Dermis microvascular lymphatic vessel endothelial cell (primary cell): ENCODE data around the gene CKM. TPM values are rescaled to one million over a fixed set of nuclear protein-coding genes. Genes with fewer than 3 reads are reported as not detected.
A peak's percentile ranks its signal among the peaks of the same experiment; 100 is the strongest.
"Not testable (repeated sequence)": the region's sequence is repeated elsewhere in the genome, so short reads cannot be mapped to it uniquely, and the experiment has no call there.

ENCODE experiments used
- DNase-seq, 2 donors: peaks; one replicate each; pipeline versions ENCODE4 v3.0.0 to v3.0.0-alpha.2; 2010; ENCODE audit warnings: low read depth in 2 of 2
- total RNA-seq: library from RNA; depleted of rRNA; stranded (reverse); fragments of >200 nt; gene quantifications from 2 replicates; pipeline ENCODE4 v1.2.1, GENCODE V29; 2014

The CKM gene
- total RNA-seq, 1 donor from 2014 or later, result not detected

DNA sequence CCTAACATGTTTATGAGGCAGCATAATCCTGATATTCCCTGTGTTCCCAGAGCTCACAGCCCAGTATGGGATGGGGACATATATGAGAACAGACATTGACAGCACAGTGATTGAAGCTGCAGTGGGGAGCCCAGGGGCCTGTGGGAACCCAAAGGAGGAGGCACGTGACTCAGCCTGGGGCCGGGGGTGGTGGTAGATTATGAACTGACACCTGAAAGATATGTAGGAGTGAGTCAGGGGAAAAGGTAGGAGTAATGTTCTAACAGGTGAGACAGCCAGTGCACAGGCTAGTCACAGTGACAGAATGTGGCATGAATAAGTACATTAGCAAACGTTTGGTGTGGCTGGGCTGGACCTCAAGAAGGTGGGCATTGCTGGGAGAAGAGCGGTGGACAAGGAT lies 29.0 kb downstream of the CKM start:
- DNase-seq, result no peak

DNA sequence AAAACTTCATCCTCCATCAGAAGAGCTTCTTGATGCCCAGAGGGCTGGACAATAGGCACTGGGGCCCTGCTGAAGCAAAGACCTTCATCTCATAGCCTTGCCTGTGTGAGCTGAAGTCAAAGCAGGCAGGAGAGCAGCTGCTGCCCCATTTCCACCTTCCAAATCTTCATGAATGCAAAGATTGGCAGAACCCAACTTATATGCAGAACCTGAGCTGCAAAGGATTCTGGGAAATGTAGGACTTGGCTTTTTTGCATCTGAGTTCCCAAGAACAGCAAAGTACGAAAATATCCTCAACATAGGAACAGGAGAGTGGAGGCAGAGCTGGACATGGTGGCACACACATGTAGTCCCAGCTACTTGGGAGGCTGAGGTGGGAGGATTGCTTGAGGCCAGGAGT lies 30.8 kb downstream of the CKM start:
- DNase-seq, result no peak

DNA sequence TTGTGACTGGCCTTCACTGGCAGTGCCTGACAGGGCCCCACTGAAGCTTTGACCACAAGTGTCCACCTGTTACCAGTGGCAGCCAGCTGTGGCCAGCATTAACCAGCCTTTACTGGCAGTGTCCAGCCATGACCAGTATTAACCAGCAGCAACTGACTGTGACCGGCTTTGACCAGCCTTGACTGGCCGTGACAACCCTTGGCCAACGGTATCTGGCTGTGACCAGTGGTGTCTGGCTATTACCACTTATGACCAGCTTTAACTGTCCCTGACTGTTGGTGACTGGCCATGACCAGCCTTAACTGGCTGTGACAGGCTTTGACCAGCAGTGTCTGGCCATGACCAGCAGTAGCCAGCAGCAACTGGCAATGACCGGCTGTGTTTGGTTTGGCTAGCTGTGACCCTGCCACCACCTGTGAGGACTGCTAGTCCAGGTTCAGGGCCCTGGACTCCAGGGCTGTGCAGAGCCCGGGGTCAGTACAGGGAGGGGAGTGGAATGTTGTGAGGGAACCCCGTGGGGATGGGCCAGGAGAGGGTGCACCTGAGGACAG lies 32.2 kb downstream of the CKM start:
- no peak for DNase-seq

DNA sequence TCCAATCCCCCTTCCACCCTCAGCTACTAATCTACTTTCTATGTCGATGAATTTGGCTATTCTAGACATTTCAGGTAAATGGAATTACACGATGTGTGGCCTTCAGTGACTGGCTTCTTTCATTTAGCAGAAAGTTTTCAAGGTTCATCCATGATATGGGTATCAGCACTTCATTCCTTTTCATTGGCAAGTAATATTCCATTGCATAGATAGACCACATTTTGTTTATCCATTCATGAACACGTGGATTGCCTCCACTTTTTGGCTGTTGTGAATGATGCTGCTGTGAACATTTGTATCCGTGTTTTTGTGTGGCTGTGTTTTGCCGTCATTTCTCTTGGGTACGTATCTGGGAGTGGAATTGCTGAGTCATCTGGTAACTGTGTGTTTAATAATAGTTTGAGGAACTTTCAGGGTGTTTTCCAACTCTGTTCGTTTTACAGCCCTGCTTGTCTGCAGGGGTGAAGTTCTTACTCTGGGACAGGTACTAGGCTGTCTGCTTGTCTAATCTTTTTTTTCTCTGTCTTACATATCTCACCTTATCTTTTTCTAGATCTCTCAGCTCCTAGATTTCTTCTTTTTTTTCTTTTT lies 39.1 kb downstream of the CKM start:
- no peak for DNase-seq

DNA sequence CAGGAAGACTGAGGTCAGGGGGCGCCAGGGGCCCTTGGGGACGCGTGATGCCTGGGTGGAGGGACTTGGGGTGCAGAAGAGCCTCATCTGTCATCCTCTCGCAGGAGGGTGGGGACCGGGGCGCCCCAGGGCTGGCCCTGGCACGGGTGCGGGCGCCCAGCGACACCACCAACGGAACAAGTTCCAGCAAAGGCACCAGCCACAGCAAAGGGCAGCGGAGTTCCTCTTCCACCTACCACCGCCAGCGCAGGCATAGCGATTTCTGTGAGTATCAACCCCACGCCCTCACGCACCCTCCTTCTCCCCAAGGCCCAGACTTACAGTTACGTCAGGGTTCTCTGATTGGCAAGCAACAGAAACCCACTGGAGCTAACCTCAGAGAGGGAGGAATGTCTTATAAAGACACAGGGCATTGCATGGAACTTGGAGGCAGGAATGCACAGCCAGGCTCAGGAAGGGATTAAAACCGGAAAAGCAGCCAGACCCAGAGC lies 42.2 kb downstream of the CKM start:
- peak in 1 of 2 donors; percentile 58 for DNase-seq

DNA sequence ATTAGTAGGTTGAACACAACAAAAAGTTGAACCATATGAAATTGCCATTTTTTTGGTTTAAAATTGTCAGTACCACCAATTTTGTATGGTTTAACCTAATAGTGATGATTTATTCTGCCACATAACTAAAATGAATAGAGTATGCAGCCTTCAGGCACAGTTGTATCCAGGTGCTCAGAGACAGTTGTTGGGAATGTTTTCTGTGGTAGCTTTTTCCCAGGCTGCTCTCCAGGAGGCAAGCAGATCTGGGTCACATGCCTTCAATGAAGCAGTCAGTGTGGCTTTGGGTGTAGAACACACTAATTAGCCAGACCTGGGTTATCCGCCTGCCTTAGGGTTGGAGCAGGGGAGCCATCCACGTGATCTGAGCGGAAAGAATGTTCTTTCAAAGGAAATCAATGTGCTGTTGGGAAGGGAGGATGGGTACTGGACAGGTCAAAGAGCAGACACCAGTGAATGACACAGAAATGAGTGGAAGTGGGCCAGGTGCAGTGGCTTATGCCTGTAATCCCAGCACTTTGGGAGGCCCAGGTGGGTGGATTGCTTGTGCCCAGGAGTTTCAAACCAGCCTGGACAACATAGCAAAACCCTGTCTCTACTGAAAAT lies 43.0 kb downstream of the CKM start:
- DNase-seq, result peak; percentile 78 to 96

DNA sequence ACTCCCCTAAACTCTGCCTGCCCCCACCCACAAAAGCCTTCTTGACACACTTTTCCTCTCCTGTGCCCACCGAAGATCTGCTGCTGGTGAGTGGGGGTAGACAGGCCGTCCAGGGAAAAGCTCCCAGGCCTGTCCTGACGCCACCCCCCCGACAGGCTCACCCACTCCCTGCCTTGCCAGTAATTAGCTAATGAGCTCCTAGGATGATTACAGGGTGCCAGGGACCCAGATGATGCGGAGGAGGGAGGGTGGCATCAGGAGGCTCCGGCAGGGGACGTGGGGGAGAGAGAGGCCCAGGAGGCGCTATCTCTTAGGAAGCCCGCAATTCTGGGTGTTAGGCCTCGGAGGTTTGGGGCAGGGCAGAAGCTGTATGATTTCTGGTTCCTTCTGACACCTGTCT lies 44.6 kb downstream of the CKM start:
- DNase-seq, result no peak

DNA sequence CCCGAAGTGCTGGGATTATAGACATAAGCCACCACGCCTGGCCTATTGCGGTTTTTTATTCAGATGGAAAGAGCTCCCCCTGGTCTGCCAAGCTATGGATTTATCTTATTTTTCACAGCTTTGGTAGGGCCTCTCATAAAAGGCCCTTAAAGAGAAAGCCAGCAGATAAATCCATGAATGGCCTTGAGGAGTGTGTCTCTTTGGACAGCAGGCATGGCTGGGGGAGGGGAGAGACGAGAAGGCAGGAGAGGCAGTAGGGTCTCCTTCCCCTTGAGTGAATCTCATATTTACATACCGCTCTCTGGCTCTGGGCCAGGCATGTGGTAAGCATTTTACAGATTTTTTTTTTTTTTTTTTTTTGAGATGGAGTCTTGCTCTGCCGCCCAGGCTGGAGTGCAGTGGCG lies 46.4 kb downstream of the CKM start:
- no peak for DNase-seq

DNA sequence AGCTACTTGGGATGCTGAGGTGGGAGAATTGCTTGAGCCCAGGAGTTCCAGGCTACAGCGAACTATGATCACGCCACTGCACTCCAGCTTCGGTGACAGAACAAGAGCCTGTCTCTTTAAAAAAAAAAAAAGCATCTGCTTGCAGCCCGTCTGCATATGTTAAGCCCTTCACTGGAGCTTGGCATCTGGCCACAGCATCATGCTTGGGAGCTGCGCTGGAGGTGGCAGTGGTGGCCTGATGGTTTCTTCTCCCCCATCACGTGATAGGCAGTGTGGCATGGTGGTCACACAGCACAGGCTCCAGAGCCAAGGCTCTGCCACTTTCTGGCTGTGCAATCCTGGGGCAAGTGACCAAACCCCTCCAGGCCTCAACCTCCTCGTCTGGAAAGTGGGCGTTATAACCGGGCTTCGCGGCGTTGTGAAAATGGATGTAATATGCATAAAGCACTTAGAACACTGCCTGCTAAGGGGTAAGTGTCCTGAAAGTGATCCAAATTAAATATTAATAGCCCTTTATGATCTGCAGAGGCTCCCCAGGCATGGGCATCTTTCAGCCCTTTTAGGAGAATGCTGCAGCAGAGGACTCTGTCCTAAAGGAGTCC lies 47.2 kb downstream of the CKM start:
- DNase-seq, result no peak

DNA sequence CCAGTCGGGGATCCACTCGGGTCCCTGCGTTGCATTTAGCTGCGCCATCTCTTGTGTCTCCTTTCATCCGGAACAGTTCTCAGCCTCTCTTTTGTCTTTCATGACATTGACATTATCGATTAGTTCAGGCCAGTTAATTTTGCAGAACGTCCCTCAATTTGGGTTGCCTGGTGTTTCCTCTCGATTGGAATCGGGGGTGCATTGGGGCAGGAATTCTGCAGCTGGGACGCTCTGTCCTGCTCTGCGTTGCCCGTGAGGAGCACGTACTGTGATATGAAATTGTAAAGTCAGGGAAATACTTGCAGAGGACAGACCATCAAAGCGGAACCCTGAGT lies 49.2 kb downstream of the CKM start:
- no peak for DNase-seq

DNA sequence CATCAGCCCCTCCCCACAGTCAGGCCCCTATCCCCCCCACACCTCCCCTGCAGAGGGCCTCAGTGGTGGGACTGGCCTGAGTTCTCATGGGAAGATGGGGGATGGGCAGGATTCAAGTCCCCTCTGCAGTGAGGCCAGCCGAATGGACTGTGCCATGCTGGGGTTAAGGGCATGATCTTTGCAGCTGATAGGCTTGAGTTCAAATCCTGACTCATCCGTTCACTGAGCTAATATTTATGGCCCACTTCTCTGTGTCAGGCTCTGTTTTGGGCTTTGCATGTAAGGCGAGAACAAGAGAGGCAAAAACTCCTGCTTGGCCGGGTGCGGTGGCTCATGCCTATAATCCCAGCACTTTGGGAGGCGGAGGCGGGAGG lies 51.0 kb downstream of the CKM start:
- DNase-seq, result no peak

DNA sequence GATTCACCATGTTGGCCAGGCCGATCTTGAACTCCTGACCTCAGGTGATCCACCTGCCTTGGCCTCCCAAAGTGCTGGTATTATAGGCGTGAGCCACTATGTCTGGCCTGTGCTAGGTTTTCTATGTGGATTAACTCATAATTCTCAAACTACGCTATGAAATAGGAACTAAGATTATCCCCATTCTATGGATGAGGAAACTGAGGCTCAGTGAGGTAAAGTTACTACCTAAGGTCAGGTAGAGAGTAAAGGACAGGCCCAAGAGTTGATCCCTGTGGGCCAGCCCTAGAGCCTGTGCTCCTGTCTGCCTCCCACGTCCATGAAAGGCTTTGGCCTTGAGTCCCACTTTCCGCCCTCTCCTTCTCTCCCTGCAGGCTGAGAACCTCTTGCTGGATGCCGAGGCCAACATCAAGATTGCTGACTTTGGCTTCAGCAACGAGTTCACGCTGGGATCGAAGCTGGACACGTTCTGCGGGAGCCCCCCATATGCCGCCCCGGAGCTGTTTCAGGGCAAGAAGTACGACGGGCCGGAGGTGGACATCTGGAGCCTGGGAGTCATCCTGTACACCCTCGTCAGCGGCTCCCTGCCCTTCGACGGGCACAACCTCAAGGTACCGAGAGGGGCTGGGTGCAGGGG lies 51.5 kb downstream of the CKM start:
- no peak for DNase-seq

DNA sequence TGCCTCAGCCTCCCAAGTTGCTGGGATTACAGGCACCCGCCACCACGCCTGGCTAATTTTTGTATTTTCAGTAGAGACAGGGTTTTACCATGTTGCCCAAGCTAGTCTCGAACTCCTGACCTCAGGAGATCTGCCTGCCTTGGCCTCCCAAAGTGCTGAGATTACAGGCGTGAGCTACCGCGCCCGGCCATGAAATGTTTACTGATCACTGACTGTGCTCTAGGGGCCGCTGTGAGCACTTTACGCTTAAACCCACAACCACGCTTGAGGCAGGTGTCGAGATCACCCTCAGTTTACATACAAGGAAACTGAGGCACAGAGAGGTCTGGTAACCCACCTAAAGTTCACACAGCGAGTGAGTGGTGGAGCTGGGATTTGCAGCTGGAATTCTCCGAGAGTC lies 52.7 kb downstream of the CKM start:
- not testable (repeated sequence) for DNase-seq

DNA sequence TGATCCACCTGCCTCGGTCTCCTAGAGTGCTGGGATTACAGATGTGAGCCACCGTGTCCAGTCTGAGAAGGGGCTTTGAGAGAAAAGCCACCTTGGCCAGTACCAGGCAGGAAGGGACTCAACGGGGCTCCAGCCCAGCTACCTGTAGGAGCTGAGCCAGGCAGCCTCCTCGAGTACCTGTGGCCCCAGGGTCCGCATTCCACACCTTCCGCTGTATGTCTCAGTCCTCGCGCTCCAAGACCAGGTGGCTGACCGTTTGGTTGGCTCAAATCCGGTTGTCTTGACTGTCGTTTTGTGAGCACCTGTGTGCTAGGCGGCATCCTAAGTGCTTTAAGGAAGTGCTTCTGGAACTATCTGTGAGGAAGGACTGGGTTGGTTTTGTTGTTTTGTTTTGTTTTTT lies 55.4 kb downstream of the CKM start:
- no peak for DNase-seq

DNA sequence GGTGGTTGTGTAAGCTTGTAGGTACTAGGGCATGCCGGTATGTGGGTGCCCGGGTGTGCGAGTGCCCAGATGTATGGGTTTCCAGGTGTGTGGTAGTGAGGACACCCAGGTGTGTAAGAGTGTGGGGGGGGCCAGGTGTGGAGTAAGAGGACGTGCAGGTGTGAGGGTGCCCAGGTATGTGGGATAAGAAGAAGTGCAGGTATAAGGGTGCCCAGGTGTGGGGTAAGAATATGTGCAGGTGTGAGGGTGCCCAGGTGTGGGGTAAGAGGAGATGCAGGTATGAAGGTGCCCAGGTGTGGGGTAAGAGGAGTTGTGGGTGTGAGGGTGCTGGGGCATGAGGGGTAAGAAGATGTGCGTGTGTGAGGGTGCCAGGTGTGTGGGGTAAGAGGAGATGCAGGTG lies 57.3 kb downstream of the CKM start:
- DNase-seq, result no peak

DNA sequence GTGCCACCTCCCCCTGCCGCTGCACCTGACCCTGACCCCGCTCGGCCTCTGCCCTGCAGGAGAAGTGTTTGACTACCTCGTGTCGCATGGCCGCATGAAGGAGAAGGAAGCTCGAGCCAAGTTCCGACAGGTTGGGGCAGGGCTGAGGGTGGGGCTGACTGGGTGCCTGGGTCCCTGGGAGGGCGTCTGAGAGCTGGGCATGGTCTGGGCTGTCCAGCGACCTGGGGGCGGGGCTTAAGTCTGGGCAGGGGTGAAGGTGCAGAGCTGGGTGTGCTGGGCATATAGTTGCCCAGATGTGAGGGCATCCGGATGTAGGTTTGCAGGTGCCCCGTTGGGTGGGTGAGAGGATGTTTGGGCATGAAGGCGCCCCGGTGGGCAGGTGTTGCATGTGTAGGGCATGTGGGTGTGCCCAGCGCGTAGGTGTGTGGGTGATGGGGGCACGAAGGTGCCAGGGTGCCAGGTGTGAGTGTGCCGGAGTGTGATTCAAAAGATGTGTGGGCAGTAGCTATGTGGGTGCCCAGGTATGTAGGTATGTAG lies 57.8 kb downstream of the CKM start:
- DNase-seq, result no peak

DNA sequence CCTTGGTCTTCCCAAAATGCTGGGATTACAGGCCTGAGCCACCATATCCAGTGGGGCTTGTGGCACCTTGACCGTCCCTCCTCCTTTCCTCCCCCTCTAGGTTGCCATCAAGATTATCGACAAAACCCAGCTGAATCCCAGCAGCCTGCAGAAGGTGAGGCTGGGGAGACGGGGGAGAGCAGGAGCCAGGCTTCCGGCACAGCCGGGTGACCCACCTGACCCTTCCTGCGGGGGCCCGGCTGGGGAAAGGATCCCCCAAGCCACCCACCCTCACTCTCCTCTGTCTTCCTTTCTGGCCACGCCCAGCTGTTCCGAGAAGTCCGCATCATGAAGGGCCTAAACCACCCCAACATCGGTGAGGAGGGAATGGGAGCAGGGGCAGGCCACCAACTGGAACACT lies 59.7 kb downstream of the CKM start:
- DNase-seq, result no peak

DNA sequence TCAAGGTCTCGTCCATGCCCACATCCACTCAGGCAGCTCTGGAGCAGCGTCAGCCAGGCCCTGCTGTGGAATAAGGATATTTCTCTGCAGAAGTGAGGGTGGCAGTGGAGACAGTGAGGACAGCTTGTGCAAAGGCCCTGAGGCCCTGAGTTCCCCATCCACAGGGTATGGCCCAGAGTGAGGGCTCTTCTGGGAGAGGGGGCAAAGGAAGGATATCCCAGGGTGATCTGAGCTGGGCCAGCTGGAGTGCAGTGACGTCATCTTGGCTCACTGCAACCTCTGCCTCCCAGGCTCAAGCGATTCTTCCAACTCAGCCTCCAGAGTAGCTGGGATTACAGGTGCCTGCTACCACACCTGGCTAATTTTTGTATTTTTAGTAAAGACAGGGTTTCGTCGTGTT lies 60.1 kb downstream of the CKM start:
- no peak for DNase-seq

DNA sequence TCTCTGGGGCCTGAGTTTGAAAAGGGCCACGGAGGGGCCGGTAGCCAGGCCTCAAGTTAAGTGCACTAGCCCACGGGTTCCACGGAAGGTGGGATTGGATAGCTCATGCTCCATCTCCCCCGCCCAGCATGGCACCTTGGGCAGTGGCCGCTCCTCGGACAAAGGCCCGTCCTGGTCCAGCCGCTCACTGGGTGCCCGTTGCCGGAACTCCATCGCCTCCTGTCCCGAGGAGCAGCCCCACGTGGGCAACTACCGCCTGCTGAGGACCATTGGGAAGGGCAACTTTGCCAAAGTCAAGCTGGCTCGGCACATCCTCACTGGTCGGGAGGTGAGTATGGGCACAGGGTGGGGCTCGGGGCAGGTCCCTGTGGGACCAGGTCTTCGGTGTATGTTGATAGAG lies 63.8 kb downstream of the CKM start:
- no peak for DNase-seq

DNA sequence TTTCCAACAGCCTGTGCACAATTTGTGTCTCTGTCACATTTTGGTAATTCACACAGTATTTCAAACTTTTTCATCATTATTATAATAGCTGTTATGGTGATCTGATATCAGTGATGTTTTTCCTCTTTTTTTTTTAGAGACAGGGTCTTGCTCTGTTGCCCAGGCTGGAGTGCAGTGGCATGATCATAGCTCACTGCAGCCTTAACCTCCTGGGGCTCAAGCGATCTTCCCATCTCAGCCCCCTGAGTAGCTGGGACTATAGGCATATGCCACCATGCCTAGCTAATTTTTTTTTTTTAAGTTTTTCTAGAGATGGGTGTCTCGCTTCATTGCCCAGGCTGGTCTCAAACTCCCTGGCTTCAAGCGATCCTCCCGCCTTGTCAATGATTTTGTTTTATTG lies 65.8 kb downstream of the CKM start:
- no peak for DNase-seq
